ENCODE data around the gene CCDC180.

CCDC180 gene

DNA sequence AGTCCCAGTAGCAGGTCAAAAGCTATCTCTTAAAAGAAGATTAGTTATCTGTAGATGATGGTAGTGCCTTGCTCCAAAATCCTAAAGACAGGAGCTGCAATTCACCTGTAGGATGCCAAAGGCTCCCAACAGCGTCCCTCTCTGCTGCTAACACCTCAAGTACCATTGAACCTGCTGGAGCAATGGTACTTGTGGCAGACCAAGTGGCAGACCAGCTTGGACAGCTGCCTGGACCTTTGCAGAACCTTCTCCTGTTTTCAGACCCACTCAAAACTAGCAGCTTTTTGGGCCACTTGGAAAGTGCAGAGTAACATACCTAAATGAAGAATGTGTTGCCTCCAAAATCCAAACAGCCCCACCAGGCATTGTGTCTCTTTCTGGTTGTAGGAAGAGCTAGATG lies 6.9 kb upstream of the CCDC180 start:
- H3K4me3 ChIP-seq (ENCODE audit: low read depth in 1 of 2, low read length in 2 of 2), result no peak overlapping the region
- no peak overlapping the region for H3K27ac ChIP-seq (ENCODE audit: low read length)
- H4K20me1 ChIP-seq (ENCODE audit: insufficient read depth, low read length), result no peaks in the 10 kb centered on the region
- H3K9ac ChIP-seq (ENCODE audit: low read depth, low read length), result no peak overlapping the region
- H3K9me3 ChIP-seq (ENCODE audit: insufficient read depth, low read length, severe bottlenecking), result peaks cover 3% of the 10 kb centered on the region
- H3K4me1 ChIP-seq (ENCODE audit: insufficient read depth, low read length), result no peaks in the 10 kb centered on the region
- ATAC-seq (ENCODE audit: insufficient read depth, low read depth) (no peak), DNase-seq (no peak)
- H3K79me2 ChIP-seq (ENCODE audit: insufficient read depth, low read length), result no peaks in the 10 kb centered on the region
- no peak for TF ChIP-seq EZH2 (IDR thresholded peaks at IDR 0.05; ENCODE audit: borderline replicate concordance, low read depth, low read length, severe bottlenecking)
- TF ChIP-seq, protein P1, sequence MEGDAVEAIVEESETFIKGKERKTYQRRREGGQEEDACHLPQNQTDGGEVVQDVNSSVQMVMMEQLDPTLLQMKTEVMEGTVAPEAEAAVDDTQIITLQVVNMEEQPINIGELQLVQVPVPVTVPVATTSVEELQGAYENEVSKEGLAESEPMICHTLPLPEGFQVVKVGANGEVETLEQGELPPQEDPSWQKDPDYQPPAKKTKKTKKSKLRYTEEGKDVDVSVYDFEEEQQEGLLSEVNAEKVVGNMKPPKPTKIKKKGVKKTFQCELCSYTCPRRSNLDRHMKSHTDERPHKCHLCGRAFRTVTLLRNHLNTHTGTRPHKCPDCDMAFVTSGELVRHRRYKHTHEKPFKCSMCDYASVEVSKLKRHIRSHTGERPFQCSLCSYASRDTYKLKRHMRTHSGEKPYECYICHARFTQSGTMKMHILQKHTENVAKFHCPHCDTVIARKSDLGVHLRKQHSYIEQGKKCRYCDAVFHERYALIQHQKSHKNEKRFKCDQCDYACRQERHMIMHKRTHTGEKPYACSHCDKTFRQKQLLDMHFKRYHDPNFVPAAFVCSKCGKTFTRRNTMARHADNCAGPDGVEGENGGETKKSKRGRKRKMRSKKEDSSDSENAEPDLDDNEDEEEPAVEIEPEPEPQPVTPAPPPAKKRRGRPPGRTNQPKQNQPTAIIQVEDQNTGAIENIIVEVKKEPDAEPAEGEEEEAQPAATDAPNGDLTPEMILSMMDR (IDR thresholded peaks at IDR 0.05; ENCODE audit: borderline replicate concordance, extremely low read depth, low read length, poor library complexity, severe bottlenecking), result no peak
- H3K4me2 ChIP-seq (ENCODE audit: insufficient read depth, low read length), result no peak overlapping the region
- H3K36me3 ChIP-seq (ENCODE audit: insufficient read depth, low read length), result no peaks in the 10 kb centered on the region
- H3K27me3 ChIP-seq (ENCODE audit: insufficient read depth, low read length, poor library complexity), result no peaks in the 10 kb centered on the region
- H2AFZ ChIP-seq (ENCODE audit: low read depth, low read length), result no peak overlapping the region

DNA sequence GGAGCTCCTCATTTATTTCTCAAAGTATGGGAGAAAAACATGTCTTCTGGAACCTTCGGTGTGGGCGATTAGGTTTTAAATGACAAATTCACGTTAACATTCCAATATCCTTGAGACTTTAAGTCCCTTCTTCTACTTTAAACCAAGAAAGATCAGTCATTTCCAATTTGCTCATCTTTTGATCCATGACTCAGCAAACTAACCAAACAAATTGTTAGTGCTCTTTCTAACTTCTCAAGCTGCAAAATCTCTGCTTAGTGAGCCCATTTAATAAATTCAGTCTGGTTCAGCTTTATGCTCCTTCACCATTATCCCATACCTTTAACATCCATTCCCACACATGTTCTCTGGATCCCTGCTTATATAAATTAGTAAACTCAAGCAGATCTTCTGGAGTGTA lies 5.5 kb upstream of the CCDC180 start:
- Histone ChIP-seq H2AFZ (ENCODE audit: low read depth, low read length) (no peak overlapping the region), H3K4me2 (ENCODE audit: insufficient read depth, low read length) (no peak overlapping the region), H3K4me1 (ENCODE audit: insufficient read depth, low read length) (no peaks in the 10 kb centered on the region), H3K4me3 (ENCODE audit: low read depth in 1 of 2, low read length in 2 of 2) (no peak overlapping the region), H3K27ac (ENCODE audit: low read length) (no peak overlapping the region), H3K9ac (ENCODE audit: low read depth, low read length) (no peak overlapping the region), H3K36me3 (ENCODE audit: insufficient read depth, low read length) (no peaks in the 10 kb centered on the region), H3K27me3 (ENCODE audit: insufficient read depth, low read length, poor library complexity) (no peaks in the 10 kb centered on the region), H3K79me2 (ENCODE audit: insufficient read depth, low read length) (no peaks in the 10 kb centered on the region), H3K9me3 (ENCODE audit: insufficient read depth, low read length, severe bottlenecking) (peaks cover 3% of the 10 kb centered on the region), H4K20me1 (ENCODE audit: insufficient read depth, low read length) (no peaks in the 10 kb centered on the region)
- ATAC-seq (ENCODE audit: insufficient read depth, low read depth) (no peak), DNase-seq (no peak)
- TF ChIP-seq, protein P1 (IDR thresholded peaks at IDR 0.05; ENCODE audit: borderline replicate concordance, extremely low read depth, low read length, poor library complexity, severe bottlenecking), result no peak
- TF ChIP-seq EZH2 (IDR thresholded peaks at IDR 0.05; ENCODE audit: borderline replicate concordance, low read depth, low read length, severe bottlenecking), result no peak

DNA sequence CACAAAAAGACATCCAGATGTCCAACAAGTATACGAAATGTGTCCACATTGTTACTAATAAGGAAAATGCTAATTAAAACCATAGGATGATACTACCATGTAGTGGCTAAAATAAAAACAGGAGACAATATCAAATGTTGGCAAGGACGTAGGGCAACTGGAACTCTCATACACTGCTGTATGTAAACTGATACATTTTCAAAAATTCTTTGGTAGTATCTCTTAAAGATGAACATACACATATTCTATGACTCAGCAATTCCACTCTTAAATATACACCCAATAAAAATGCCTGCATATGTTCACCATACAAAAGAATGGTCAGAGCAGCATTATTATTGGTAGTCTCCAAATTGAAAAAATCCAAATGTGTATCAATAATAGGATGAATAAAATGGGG lies 2.9 kb upstream of the CCDC180 start:
- H3K4me1 ChIP-seq (ENCODE audit: insufficient read depth, low read length), result no peaks in the 10 kb centered on the region
- DNase-seq (no peak), ATAC-seq (ENCODE audit: insufficient read depth, low read depth) (no peak)
- H3K4me2 ChIP-seq (ENCODE audit: insufficient read depth, low read length), result no peak overlapping the region
- H3K4me3 ChIP-seq (ENCODE audit: low read depth in 1 of 2, low read length in 2 of 2), result no peak overlapping the region
- H3K79me2 ChIP-seq (ENCODE audit: insufficient read depth, low read length), result no peaks in the 10 kb centered on the region
- no peak for TF ChIP-seq EZH2 (IDR thresholded peaks at IDR 0.05; ENCODE audit: borderline replicate concordance, low read depth, low read length, severe bottlenecking)
- TF ChIP-seq, protein P1 (IDR thresholded peaks at IDR 0.05; ENCODE audit: borderline replicate concordance, extremely low read depth, low read length, poor library complexity, severe bottlenecking), result no peak
- no peaks in the 10 kb centered on the region for H4K20me1 ChIP-seq (ENCODE audit: insufficient read depth, low read length)
- no peak overlapping the region for H3K27ac ChIP-seq (ENCODE audit: low read length)
- H3K9ac ChIP-seq (ENCODE audit: low read depth, low read length), result no peak overlapping the region
- H2AFZ ChIP-seq (ENCODE audit: low read depth, low read length), result no peak overlapping the region
- no peaks in the 10 kb centered on the region for H3K36me3 ChIP-seq (ENCODE audit: insufficient read depth, low read length)
- peaks cover 3% of the 10 kb centered on the region for H3K9me3 ChIP-seq (ENCODE audit: insufficient read depth, low read length, severe bottlenecking)
- H3K27me3 ChIP-seq (ENCODE audit: insufficient read depth, low read length, poor library complexity), result no peaks in the 10 kb centered on the region
